Peyer's patch (tissue), 4 donors: ENCODE data around the gene EPS8L1. TPM values are rescaled to one million over a fixed set of nuclear protein-coding genes. Genes with fewer than 3 reads are reported as not detected.
"Not testable (repeated sequence)": the region's sequence is repeated elsewhere in the genome, so short reads cannot be mapped to it uniquely, and the experiment has no call there.

Experiments used
- DNase-seq, 3 donors: peaks; one replicate each; pipeline ENCODE4 v3.0.0-alpha.2; 2017 to 2019
- H3K27ac ChIP-seq, 4 donors: fragments of 200-600 bp; sonication (generic); one replicate each; pipeline ENCODE4 v1.5.1; 2016 to 2019
- H3K27me3 ChIP-seq, 2 donors: fragments of 200-600 bp; sonication (generic); one replicate each; pipeline ENCODE4 v1.5.1; 2019
- H3K36me3 ChIP-seq, 3 donors: fragments of 200-600 bp; sonication (generic); one replicate each; pipeline ENCODE4 v1.5.1; 2016 to 2019
- H3K4me1 ChIP-seq, 4 donors: fragments of 200-600 bp; sonication (generic); one replicate each; pipeline ENCODE4 v1.5.1; 2016 to 2019
- H3K4me3 ChIP-seq, 4 donors: fragments of 200-600 bp; sonication (generic); 1 replicate in 3 of 4; 2 replicates in 1 of 4; pipeline ENCODE4 v1.5.1; 2016 to 2019; ENCODE audit warnings: mild to moderate bottlenecking in 1 of 4
- H3K9me3 ChIP-seq, 4 donors: fragments of 200-600 bp; sonication (generic); one replicate each; pipeline ENCODE4 v1.5.1; 2016 to 2019; ENCODE audit warnings: mild to moderate bottlenecking in 1 of 4
- CTCF ChIP-seq, 6 experiments: fragments of 450-650 bp in 4 of 6; fragments of 200-600 bp in 2 of 6; sonication (generic) in 1 of 6; IDR thresholded peaks; one replicate each; pipeline ENCODE4 v1.5.1; 2017 to 2019; ENCODE audit warnings: antibody characterized with exemption in 6 of 6, mild to moderate bottlenecking in 3 of 6, moderate library complexity in 1 of 6
- POLR2A ChIP-seq, 2 donors: fragments of 450-650 bp; IDR thresholded peaks; one replicate each; pipeline ENCODE4 v1.5.1; 2017; ENCODE audit warnings: antibody characterized with exemption in 2 of 2, mild to moderate bottlenecking in 2 of 2, moderate library complexity in 2 of 2
- total RNA-seq, 4 donors: library from RNA; depleted of rRNA; stranded (reverse); fragments of >200 nt; gene quantifications; one replicate each; pipeline ENCODE4 v1.1.0, GENCODE V29; 2016

The EPS8L1 gene
- total RNA-seq, 4 donors from 2014 or later = 5.0 to 43.8 (median 23.1) TPM

DNA sequence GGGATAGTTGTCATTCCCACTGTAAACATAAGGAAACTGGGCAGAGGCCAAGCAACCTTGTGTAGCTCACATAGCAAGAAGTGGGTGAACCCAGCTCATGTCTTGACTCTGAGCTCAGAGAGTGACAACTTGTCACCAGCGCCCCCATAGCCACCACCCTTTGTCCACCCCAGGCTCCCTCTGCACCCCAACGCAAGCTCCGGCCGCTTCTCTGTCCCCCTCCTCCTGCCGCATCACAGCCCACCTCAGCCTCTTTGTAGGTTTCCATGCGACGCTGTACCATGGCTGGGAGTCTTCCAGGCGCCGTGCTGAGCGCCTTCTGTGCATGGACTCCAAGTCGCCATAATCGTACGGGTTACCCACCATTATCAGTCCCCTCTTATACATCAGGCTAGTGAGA is 40.9 kb upstream of the EPS8L1 start:
- no peak overlapping the region for H3K27ac ChIP-seq

GRCh38 chr19:55036058-55036457 is 39.6 kb upstream of the EPS8L1 start:
- no peak for DNase-seq
- peaks cover 0 to under 1% (median 0%) of the 10 kb centered on the region in 3 donors for H3K36me3 ChIP-seq
- H3K4me1 ChIP-seq = no peaks in the 10 kb centered on the region
- H3K27me3 ChIP-seq = no peaks in the 10 kb centered on the region
- H3K4me3 ChIP-seq = no peak overlapping the region
- H3K27ac ChIP-seq = no peak overlapping the region
- H3K9me3 ChIP-seq = no peaks in the 10 kb centered on the region
- TF ChIP-seq CTCF (IDR thresholded peaks at IDR 0.05) = no peak
- no peak for TF ChIP-seq POLR2A (IDR thresholded peaks at IDR 0.05)

More for the DNA sequence above, 40.9 kb upstream of the EPS8L1 start:
- Histone ChIP-seq H3K4me3 (no peak overlapping the region), H3K4me1 (no peaks in the 10 kb centered on the region), H3K36me3 (no peaks in the 10 kb centered on the region), H3K9me3 (no peaks in the 10 kb centered on the region), H3K27me3 (no peaks in the 10 kb centered on the region)
- no peak for TF ChIP-seq CTCF (IDR thresholded peaks at IDR 0.05)
- no peak for TF ChIP-seq POLR2A (IDR thresholded peaks at IDR 0.05)
- DNase-seq = no peak

DNA sequence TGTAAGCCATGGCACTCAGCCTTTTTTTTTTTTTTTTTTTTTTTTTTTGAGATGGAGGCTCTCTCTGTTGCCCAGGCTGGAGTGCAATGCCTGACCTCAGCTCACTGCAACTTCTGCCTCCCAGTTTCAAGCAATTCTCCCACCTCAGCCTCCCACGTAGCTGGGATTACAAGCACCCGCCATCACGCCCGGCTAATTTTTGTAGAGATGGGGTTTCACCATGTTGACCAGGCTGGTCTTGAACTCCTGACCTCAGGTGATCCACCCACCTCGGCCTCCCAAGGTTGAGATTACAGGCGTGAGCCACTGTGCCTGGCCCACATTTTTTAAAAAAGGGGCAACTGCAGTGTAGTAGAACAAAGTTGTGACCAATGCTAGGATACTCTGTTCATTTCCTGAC is 38.1 kb upstream of the EPS8L1 start:
- H3K27me3 ChIP-seq, H3K4me3 ChIP-seq, H3K9me3 ChIP-seq, H3K4me1 ChIP-seq, DNase-seq, H3K27ac ChIP-seq: not testable (repeated sequence)
- peaks cover 0 to 16% (median 0%) of the 10 kb centered on the region in 3 donors for H3K36me3 ChIP-seq

GRCh38 chr19:55040654-55041053 is 35.0 kb upstream of the EPS8L1 start:
- H3K36me3 ChIP-seq = peaks cover 0 to 41% (median 0%) of the 10 kb centered on the region in 3 donors
- H3K4me3 ChIP-seq, H3K27ac ChIP-seq, H3K9me3 ChIP-seq, H3K27me3 ChIP-seq, H3K4me1 ChIP-seq: not testable (repeated sequence)
- peak in 1 of 3 donors; percentile 58 for DNase-seq

DNA sequence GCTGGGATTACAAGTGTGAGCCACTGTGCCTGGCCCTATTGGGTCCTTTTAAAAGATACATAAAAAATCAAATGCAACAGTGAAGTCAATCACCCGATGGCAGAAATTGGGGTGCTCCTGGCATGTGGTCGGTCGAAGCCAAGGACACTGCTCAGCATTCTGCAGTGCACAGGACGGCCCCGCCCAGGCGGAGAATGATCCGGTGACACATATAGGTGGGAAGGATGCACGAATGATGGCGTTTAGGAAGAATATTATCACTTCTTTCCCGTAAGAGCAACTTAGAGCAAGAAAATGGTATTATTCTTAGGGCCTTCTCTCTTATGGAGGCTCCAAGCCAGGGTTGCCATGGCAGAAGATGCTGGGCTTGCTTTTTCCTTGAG is 34.4 kb upstream of the EPS8L1 start:
- H3K36me3 ChIP-seq = peaks cover 0 to 47% (median 0%) of the 10 kb centered on the region in 3 donors
- H3K4me1 ChIP-seq = peaks cover 0 to 9% (median 0%) of the 10 kb centered on the region in 4 donors
- H3K9me3 ChIP-seq = no peaks in the 10 kb centered on the region
- no peak overlapping the region for H3K27ac ChIP-seq
- DNase-seq = no peak
- TF ChIP-seq CTCF (IDR thresholded peaks at IDR 0.05) (no peak), POLR2A (IDR thresholded peaks at IDR 0.05) (no peak)
- no peaks in the 10 kb centered on the region for H3K27me3 ChIP-seq
- no peak overlapping the region for H3K4me3 ChIP-seq

DNA sequence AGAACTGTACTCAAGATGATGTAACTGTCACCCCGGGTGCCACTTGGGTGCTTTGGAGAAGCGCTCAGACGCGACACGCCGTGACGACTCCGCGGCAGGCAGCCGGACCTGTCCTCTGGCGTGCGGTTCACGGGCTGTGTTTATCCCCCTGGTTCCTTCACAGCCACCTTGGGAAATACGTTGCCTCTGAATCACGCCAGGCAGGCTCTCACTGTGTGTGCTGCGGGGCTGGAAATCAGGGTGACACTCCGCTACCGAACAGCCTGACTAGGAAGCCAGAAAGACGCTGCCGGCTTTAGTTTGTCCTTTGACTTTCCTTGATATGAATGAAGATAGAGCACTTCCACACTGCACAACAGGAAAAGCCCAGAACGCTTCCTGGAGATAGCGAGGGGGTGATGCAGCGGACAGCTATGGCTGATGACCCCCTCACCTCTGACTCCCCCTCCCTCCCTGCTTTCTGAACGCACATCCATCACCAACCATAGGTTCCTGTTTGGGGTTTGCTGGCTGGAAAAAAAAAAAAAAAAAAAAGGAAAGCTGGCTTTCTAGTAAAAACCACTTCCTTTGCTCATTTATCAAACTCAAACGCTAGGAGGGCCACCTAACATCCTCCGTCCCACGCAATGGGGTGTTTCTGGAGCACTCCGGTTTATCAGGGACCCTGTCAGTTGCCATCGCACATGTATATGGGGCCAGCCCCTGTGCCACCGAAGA is 33.9 kb upstream of the EPS8L1 start:
- Histone ChIP-seq H3K4me3 (no peak overlapping the region), H3K27me3 (no peaks in the 10 kb centered on the region), H3K27ac (no peak overlapping the region), H3K9me3 (no peaks in the 10 kb centered on the region), H3K36me3 (peaks cover 0 to 53% (median 0%) of the 10 kb centered on the region in 3 donors), H3K4me1 (peaks cover 0 to 9% (median 0%) of the 10 kb centered on the region in 4 donors)
- TF ChIP-seq CTCF (IDR thresholded peaks at IDR 0.05) = no peak
- TF ChIP-seq POLR2A (IDR thresholded peaks at IDR 0.05) = no peak
- no peak for DNase-seq

DNA sequence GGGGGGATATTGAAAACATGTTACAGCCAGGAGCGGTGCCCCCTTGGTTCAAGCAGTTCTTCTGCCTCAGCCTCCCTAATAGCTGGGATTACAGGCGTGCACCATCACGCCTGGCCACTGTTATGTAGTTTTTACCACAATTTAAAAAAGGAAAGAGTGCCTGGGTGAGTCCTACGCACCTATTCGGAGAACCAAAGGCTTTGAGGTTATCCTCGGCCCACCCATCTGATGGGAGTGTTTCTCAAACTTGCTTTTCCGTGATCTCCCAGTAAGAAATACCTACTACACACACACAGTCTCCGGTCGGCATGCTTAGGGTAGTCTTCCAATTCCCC is 33.4 kb upstream of the EPS8L1 start:
- Histone ChIP-seq H3K27me3 (no peaks in the 10 kb centered on the region), H3K27ac (no peak overlapping the region), H3K4me3 (no peak overlapping the region), H3K9me3 (no peaks in the 10 kb centered on the region), H3K36me3 (peaks cover 0 to 58% (median 0%) of the 10 kb centered on the region in 3 donors), H3K4me1 (peaks cover 0 to 9% (median 0%) of the 10 kb centered on the region in 4 donors)
- DNase-seq = no peak
- TF ChIP-seq POLR2A (IDR thresholded peaks at IDR 0.05) (no peak), CTCF (IDR thresholded peaks at IDR 0.05) (no peak)
